GM12872 (cell line): ENCODE measurements around the gene ADARB2.

ENCODE experiments used
- TF ChIP-seq, protein P1 (sequence below): IDR thresholded peaks from 3 replicates; pipeline ENCODE4 v1.5.1; 2011; ENCODE audit warnings: low read depth, mild to moderate bottlenecking, low read length, moderate library complexity; ENCODE audit not compliant: insufficient read depth

ADARB2 gene

DNA sequence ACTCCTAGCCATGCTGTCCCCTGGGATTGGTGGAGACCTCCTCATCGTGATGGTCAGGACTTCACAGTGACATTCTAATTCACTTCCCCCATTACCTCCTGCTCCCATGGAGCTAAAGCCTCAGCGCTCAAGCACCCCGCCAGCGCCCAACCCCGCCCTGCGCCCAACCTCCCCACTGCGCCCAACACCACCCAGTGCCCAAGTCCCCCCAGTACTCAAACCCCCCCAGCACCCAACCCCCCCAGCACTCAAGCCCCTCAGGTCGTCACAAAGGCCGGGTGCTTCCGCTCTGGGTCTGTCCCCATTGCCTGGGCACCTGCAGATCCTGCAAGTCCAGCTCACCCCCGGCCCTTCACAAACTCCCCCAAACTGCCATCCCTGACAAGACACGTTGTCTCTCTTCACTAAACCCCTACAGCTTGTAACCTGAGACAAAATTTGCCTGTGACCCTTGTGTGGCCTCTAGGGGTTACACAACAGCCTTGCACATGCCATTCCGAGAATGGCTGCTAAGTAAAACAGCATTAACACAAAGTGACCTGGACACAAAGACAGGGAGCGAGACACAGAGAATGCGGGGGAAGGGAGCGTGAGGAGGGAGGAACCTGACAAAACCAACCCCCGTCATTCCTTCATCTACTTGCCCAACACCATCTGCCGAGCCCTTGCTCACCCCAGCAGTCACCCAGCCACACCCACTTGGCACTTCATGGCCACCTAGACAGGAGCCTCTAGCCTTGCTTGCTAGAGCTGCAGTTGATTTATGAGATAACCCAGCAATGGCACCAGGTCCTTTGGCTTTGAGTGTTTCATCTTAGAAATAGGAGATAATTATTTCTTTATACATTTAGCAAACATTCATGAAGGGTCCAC lies 107.8 kb downstream of the ADARB2 start:
- TF ChIP-seq, protein P1, sequence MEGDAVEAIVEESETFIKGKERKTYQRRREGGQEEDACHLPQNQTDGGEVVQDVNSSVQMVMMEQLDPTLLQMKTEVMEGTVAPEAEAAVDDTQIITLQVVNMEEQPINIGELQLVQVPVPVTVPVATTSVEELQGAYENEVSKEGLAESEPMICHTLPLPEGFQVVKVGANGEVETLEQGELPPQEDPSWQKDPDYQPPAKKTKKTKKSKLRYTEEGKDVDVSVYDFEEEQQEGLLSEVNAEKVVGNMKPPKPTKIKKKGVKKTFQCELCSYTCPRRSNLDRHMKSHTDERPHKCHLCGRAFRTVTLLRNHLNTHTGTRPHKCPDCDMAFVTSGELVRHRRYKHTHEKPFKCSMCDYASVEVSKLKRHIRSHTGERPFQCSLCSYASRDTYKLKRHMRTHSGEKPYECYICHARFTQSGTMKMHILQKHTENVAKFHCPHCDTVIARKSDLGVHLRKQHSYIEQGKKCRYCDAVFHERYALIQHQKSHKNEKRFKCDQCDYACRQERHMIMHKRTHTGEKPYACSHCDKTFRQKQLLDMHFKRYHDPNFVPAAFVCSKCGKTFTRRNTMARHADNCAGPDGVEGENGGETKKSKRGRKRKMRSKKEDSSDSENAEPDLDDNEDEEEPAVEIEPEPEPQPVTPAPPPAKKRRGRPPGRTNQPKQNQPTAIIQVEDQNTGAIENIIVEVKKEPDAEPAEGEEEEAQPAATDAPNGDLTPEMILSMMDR = peak; percentile 28; the same call in 1 of the 3 replicates

DNA sequence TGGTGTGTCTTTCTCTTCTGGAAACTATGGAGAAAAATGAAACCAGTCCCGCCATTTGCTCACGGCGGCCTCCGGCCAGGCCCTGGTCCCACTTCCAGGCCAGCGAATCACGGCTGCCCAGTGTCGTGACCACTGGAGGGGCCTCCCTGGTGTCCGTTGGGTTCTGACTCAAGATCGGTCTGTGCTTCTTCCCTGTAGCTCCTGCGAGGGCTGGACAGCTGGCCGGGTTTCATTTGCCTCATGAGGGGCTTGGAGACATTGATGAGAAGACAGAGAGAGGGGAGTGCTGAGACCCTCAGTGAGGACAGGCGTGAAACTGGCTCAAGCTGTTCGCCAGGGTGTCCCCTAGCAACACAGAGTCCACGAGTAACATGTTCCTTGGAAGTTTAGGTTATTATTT lies 108.6 kb downstream of the ADARB2 start:
- TF ChIP-seq, protein P1 = no peak

DNA sequence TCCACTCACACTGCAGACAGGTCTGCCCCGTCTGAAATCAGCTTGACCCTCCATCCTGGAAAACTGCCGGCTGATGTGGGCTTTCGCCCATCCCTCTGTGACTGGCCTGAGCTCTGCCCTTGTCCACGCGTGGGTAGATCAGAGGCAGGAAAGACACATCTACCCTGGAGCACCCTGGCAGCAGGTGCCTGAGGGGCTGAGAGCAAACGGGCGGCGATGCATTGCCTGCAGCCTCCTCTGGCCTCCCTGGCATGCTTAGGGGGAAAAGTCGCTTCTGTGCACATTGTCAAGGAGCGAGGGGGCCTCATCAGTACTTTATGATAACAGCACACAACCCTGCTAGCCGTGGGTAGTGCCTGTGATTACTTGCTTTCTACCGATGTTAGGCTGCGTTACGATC lies 109.4 kb downstream of the ADARB2 start:
- TF ChIP-seq, protein P1 = no peak

DNA sequence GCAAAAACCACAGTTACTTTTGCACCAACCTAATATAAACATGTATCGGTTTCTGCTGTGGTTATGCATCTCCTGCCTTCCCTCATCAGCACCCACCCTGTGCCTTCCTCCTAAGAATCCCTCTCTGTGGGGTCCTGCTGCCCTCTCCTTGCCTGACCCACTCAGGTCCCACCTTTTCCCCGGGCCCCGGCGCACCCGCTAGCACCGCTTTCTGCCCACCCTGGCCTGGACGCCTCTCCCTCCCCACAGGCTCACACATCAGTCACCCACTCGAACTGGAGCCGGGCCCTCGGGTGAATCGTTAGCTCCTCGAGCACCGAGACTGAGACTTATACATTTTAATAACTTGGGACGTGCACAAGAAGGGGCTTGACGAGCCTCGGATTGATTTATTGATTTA lies 110.5 kb downstream of the ADARB2 start:
- TF ChIP-seq, protein P1 = no peak

DNA sequence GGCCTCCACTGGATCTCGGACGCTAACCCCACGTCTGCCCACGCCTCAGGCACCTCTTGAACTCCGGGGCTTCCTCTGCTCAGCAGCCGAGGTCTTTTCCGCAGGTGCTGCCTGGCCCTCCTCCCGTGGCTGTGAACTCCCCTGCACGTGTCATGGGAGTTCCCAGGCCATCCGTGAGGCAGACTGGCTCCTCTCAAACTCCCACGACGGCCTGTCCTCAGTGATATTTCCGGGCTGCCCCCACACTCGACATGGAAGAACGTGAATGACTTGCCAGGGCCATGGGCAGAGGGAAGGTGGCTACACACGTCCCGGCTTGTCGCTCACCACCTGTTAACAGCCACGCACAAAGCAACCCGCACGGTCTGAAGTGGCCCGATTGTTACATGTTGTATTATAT lies 110.9 kb downstream of the ADARB2 start:
- TF ChIP-seq, protein P1 = no peak

DNA sequence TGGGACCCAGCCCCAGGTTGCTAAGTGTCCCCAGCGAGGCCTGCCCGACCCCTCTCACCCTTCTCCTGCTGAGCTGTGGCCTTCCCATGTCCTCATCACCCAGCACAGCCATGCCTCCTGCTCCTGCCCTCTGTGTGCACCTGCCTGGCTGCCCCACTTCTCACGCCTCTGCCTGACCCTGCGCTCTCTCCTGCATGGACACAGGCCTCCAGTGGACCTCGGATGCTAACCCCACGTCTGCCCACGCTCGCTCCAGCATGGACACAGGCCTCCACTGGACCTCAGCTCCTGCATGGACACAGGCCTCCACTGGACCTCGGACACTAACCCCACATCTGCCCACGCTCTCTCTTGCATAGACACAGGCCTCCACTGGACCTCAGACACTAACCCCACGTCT lies 111.6 kb downstream of the ADARB2 start:
- TF ChIP-seq, protein P1 = no peak

DNA sequence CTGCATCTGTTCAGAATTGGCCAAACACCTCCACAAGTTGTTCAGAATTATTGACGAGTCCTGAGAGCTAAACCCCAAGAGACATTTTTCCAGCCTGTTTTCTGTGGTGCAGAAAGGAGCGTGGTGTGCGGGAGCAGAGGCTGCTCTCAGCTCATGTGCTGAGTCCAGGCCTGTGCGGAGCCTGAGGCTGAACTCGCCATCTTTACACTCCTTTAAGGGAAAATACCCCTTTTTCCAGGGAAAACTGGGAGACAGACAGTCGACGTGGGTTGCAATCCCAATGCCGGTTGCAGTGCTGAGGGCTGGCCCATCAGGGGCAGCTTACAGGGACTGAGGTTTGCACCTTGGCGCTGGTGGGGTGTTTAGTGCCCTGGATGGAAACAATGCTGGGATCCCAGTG lies 112.2 kb downstream of the ADARB2 start:
- TF ChIP-seq, protein P1 = no peak
